Astrocyte of the spinal cord (primary cell): ENCODE data around the gene SORL1.

ENCODE experiments used
- DNase-seq: peaks from one replicate; pipeline ENCODE4 v3.0.0; 2011; ENCODE audit warnings: low read depth, low spot score
- H3K4me3 ChIP-seq: 2 replicates; pipeline ENCODE4 v1.5.1; 2011; ENCODE audit warnings: low read depth, mild to moderate bottlenecking, low read length, moderate library complexity
- CTCF ChIP-seq: IDR thresholded peaks from 2 replicates; pipeline ENCODE4 v1.5.1; 2012; ENCODE audit warnings: low read depth, mild to moderate bottlenecking, low read length, inconsistent platforms
- in situ Hi-C: cut with HindIII; loops from 2 replicates; pipeline ENCODE4 v1.10.0; 2017; ENCODE audit warnings: low sequenced_read_pairs

Gene SORL1

GRCh38 chr11:121667836-121668235 is 215.7 kb downstream of the SORL1 start:
- H3K4me3 ChIP-seq: no peak overlapping the region
- TF ChIP-seq CTCF: no peak
- no peak for DNase-seq
- in situ Hi-C loops: no loop called here

GRCh38 chr11:121669422-121669821 is 217.3 kb downstream of the SORL1 start:
- DNase-seq: no peak
- TF ChIP-seq CTCF: no peak
- in situ Hi-C loops: no loop called here
- no peak overlapping the region for H3K4me3 ChIP-seq

GRCh38 chr11:121670266-121670665 is 218.2 kb downstream of the SORL1 start:
- in situ Hi-C loops: no loop called here
- no peak overlapping the region for H3K4me3 ChIP-seq
- TF ChIP-seq CTCF: no peak
- no peak for DNase-seq

GRCh38 chr11:121670805-121671282 is 218.7 kb downstream of the SORL1 start:
- TF ChIP-seq CTCF: no peak
- no peak overlapping the region for H3K4me3 ChIP-seq
- peak; percentile 39 for DNase-seq
- in situ Hi-C loops: no loop called here

- DNase-seq: peak; percentile 72
- TF ChIP-seq CTCF: no peak
- in situ Hi-C loops: no loop called here
- no peak overlapping the region for H3K4me3 ChIP-seq
These were observed 219.4 kb downstream of the SORL1 start for GRCh38 chr11:121671283-121672168.

- no peak for TF ChIP-seq CTCF
- in situ Hi-C loops: no loop called here
- DNase-seq: no peak
- no peak overlapping the region for H3K4me3 ChIP-seq
These were observed 220.7 kb downstream of the SORL1 start for GRCh38 chr11:121672630-121673487.
